ENCODE results near the gene PSMC1.

PSMC1 gene

GRCh38 chr14:90319634-90320541, 63.5 kb downstream of the PSMC1 start:
- H3K27ac ChIP-seq, result no peak overlapping the region

GRCh38 chr14:90321891-90322290, 65.5 kb downstream of the PSMC1 start:
- TF ChIP-seq CTCF (IDR thresholded peaks at IDR 0.05) (no peak), ZFX (IDR thresholded peaks at IDR 0.05; ENCODE audit: borderline replicate concordance) (no peak)
- H3K27ac ChIP-seq, result no peak overlapping the region

More at GRCh38 chr14:90319634-90320541, 63.5 kb downstream of the PSMC1 start:
- TF ChIP-seq CTCF (IDR thresholded peaks at IDR 0.05) (no peak), ZFX (IDR thresholded peaks at IDR 0.05; ENCODE audit: borderline replicate concordance) (no peak)

Measured in 22Rv1 (cell line).